GM10248 (cell line): ENCODE measurements around the gene SP7.

Experiments used
- CTCF ChIA-PET: fragments of 300-600 bp; sonication (Branson Sonifier 250); formaldehyde crosslinking; extraction: SDS; loops from one replicate; lab custom pipeline; 2021; ENCODE audit warnings: antibody characterized with exemption; lab: Yijun Ruan, JAX
- POLR2A ChIA-PET: fragments of 350-650 bp; sonication (Branson Sonifier 250); formaldehyde crosslinking; extraction: SDS; loops from one replicate; lab custom pipeline; 2020; ENCODE audit warnings: antibody characterized with exemption; lab: Yijun Ruan, JAX
- DNase-seq: peaks from one replicate; pipeline ENCODE4 v3.0.0; 2012; ENCODE audit errors: extremely low spot score
- TF ChIP-seq, protein P1 (sequence below): IDR thresholded peaks from 2 replicates; pipeline ENCODE4 v1.5.1; 2012; ENCODE audit warnings: mild to moderate bottlenecking, low read depth; ENCODE audit errors: extremely low read depth, missing control alignments, control extremely low read depth

SP7 gene

DNA sequence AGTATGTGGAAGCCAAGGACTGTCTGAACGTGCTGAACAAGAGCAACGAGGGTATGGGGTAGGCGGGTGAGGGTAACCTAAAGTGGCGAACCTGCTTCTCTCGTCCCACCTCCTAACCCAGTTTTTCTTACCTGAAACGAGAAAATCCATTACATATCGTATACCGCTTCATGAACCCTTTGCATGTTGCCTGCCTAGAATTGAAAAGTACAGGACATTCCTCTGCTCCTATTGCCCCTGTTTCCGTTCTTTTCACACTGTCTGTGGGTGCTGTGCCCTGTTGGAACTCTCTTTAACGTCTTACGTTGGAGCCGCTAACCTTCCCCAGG is 40.3 kb downstream of the SP7 start:
- DNase-seq, result no peak
- CTCF ChIA-PET, result interaction anchor here (1.2 to 25.5 kb wide), 6 partner anchors 10 to 136 kb away, joined by 4 to 383 read pairs (median 30); partner anchors contain the start of genes AAAS, ESPL1 and ITGB7

DNA sequence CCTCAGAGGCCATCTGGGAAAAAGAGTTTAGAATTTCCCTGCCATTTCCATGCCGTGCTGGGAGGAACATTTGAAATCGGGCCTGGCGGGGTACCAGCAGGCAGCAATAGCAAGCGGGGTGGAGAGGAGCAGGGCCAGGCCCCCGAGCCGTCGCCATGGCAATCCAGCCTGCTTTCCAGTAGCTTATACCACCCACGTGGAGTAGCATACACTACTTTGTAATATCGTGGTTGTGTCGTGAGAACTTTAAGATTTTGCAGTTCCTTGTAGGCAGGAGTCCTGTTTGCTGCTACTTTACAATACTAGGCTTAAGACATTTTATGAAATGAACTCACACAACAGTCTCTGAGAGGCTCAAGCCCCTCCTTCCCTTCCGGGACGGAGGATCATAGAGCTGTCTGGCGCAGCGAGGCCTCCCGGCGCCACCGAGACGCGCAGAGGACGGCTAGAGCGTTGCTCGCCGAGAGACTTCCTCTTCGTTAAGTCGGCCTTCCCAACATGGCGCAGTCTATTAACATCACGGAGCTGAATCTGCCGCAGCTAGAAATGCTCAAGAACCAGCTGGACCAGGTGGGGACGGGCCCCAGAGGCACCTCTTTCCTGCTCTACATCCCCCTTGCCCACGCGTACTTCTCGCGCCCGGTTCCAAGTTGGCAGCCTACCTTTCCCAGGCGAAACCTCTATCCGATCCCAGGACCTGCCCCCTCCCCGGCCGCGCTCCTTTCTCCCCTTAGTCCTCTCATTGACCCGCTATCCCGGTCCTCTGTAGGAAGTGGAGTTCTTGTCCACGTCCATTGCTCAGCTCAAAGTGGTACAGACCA is 40.9 kb downstream of the SP7 start, which contains the start of gene PFDN5:
PFDN5 (plus strand) TSS at position 473 of the 821 bp plus-strand sequence; CDS start at position 499, 26 bp downstream.
- DNase-seq, result peak; percentile 92
- POLR2A ChIA-PET, result interaction anchor here (0.7 to 1.3 kb wide), 4 partner anchors 26 to 114 kb away, joined by 3 to 8 read pairs (median 4); partner anchors contain the start of gene AAAS
- CTCF ChIA-PET, result interaction anchor here (0.9 to 25.5 kb wide), 10 partner anchors 10 to 135 kb away, joined by 3 to 383 read pairs (median 6); partner anchors contain the start of genes AAAS, ESPL1 and ITGB7
- TF ChIP-seq, protein P1, sequence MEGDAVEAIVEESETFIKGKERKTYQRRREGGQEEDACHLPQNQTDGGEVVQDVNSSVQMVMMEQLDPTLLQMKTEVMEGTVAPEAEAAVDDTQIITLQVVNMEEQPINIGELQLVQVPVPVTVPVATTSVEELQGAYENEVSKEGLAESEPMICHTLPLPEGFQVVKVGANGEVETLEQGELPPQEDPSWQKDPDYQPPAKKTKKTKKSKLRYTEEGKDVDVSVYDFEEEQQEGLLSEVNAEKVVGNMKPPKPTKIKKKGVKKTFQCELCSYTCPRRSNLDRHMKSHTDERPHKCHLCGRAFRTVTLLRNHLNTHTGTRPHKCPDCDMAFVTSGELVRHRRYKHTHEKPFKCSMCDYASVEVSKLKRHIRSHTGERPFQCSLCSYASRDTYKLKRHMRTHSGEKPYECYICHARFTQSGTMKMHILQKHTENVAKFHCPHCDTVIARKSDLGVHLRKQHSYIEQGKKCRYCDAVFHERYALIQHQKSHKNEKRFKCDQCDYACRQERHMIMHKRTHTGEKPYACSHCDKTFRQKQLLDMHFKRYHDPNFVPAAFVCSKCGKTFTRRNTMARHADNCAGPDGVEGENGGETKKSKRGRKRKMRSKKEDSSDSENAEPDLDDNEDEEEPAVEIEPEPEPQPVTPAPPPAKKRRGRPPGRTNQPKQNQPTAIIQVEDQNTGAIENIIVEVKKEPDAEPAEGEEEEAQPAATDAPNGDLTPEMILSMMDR, result no peak

More for the DNA sequence above, 40.3 kb downstream of the SP7 start:
- TF ChIP-seq, protein P1, result no peak
- POLR2A ChIA-PET, result interaction anchor here (0.9 to 1.3 kb wide), 3 partner anchors 25 to 114 kb away, joined by 4 to 8 read pairs (median 5); partner anchors contain the start of gene AAAS

DNA sequence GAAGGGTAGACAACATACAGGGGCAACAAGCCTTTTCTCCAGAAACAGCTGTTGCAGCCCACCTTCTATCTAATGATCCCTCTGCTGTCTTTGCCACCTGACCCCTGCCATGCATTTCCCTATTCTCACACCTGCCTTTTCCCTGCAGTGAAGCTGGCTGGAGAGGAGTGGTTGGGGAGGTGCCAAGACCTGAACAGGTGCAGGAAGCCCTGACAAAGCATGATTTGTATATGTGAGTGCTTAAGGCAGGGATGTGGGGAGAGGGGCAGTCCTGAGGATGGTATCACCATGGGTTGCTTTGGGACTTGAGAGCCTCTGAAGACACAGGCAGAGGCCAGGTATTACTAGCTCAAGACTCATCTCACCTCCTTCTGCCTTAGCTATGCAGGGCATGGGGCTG is 43.7 kb downstream of the SP7 start:
- ChIA-PET POLR2A (no interaction called here), CTCF (interaction anchor here (0.6 to 25.5 kb wide), 9 partner anchors 9 to 227 kb away, joined by 3 to 383 read pairs (median 10); partner anchors contain the start of genes AAAS, ESPL1 and ITGB7)
- TF ChIP-seq, protein P1, result no peak
- DNase-seq, result no peak

DNA sequence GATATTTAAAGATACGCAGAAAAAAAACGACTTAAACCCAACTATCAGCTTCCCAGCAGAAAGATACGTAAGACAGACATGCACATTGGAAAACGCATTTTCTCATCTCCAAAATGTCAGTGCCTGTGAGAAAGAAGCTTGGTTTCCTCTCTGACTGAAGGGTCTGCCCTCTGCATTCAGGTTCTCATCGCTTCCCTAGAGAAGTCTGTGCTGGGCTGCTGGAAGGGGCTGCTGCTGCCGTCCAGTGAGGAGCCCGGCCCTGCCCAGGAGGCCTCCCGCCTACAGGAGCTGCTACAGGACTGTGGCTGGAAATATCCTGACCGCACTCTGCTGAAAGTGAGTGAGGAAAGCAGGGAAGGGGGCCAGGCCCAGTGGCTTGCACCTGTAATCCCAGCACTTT is 45.5 kb downstream of the SP7 start:
- ChIA-PET CTCF (interaction anchor here (1.3 to 25.5 kb wide), 7 partner anchors 9 to 225 kb away, joined by 3 to 383 read pairs (median 59); partner anchors contain the start of genes AAAS, ESPL1 and ITGB7), POLR2A (no interaction called here)
- no peak for DNase-seq
- TF ChIP-seq, protein P1, result no peak

DNA sequence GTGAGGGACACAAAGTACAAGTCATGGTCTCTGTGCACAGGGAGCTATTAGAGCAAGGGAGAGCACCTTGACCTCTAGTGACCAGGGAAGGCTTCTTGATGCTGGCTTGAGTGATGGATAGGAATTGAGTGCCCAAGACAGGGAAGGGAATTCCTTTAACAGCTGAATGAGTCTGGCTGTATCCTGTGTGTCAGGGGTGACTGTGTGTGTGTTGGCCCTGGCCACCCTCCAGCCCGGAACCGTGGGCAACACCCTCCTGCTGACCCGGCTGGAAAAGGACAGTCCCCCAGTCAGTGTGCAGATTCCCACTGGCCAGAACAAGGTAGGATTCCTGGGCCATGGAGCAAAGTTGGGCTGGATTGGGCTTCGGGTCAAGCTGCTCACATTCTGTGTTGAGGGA is 46.3 kb downstream of the SP7 start:
- POLR2A ChIA-PET, result no interaction called here
- CTCF ChIA-PET, result interaction anchor here (1.0 to 25.5 kb wide), 11 partner anchors 8 to 236 kb away, joined by 3 to 383 read pairs (median 7); partner anchors contain the start of genes AAAS, ESPL1 and ITGB7
- TF ChIP-seq, protein P1, result no peak
- DNase-seq, result no peak

DNA sequence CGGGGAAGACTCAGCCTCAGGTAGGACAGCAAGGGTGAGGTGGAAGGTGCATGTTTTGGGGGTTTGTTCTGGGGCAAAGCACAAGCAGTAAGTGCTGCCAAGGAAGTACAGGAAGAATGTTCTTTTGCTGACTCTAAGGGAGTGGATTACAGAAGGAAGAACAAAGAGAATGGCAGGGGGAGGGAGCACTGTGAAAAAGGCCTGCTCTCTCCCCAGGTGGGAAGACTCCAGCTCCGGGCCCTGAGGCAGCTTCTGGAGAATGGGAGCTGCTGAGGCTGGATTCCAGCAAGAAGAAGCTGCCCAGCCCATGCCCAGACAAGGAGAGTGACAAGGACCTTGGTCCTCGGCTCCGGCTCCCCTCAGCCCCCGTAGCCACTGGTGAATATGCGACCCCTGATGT is 47.8 kb downstream of the SP7 start:
- POLR2A ChIA-PET, result no interaction called here
- CTCF ChIA-PET, result interaction anchor here (0.8 to 25.5 kb wide), 24 partner anchors 9 to 405 kb away, joined by 3 to 383 read pairs (median 4); partner anchors contain the start of genes AAAS, ESPL1, ITGB7 and MYG1
- DNase-seq, result no peak
- TF ChIP-seq, protein P1, result no peak
